Activated CD8-positive, alpha-beta memory T cell treated with anti-CD3 and anti-CD28 coated beads, Interleukin-2, amount 10 ng/mL, durations not matched to agents 7 days and 5 days (primary cell): ENCODE results near the gene CDH16. TPM values are rescaled to one million over a fixed set of nuclear protein-coding genes. Genes with fewer than 3 reads are reported as not detected.
"Not testable (repeated sequence)": the region's sequence is repeated elsewhere in the genome, so short reads cannot be mapped to it uniquely, and the experiment has no call there.

Experiments
- ATAC-seq: fragments of 150-1000 bp; cut with Tn5 transposase; one replicate; pipeline ENCODE4 v1.10.0; 2021; ENCODE audit warnings: moderate library complexity
- CTCF ChIA-PET: fragments of 350-600 bp; sonication (Branson Sonifier 250); formaldehyde crosslinking; loops from one replicate; lab custom pipeline; 2021; ENCODE audit warnings: antibody characterized with exemption; lab: Charles Lee
- DNase-seq: peaks from one replicate; pipeline ENCODE4 v3.0.0-alpha.2; 2020
- H3K27ac Mint-ChIP-seq: one replicate; pipeline ENCODE4 v1.8.0; 2021; ENCODE audit warnings: mild to moderate bottlenecking, mixed read lengths
- H3K27me3 Mint-ChIP-seq: one replicate; pipeline ENCODE4 v1.8.0; 2021; ENCODE audit warnings: mixed read lengths
- H3K36me3 Mint-ChIP-seq: one replicate; pipeline ENCODE4 v1.8.0; 2021; ENCODE audit warnings: mild to moderate bottlenecking, mixed read lengths
- H3K4me1 Mint-ChIP-seq: one replicate; pipeline ENCODE4 v1.8.0; 2021; ENCODE audit warnings: mixed read lengths
- H3K4me3 Mint-ChIP-seq: one replicate; pipeline ENCODE4 v1.8.0; 2021; ENCODE audit warnings: mild to moderate bottlenecking, moderate library complexity, mixed read lengths
- H3K9me3 Mint-ChIP-seq: one replicate; pipeline ENCODE4 v1.8.0; 2022; ENCODE audit warnings: low read depth, mixed read lengths
- total RNA-seq, 2 experiments: library from RNA; stranded (reverse); gene quantifications; one replicate each; pipeline ENCODE4 v1.2.3, GENCODE V29; 2021

The CDH16 gene
- total RNA-seq, 2 experiments from 2014 or later = not detected

- Mint-ChIP-seq H3K36me3 (peaks cover 10% of the 10 kb centered on the region), H3K4me3 (no peak overlapping the region), H3K9me3 (no peaks in the 10 kb centered on the region), H3K4me1 (peaks cover 13% of the 10 kb centered on the region), H3K27ac (no peak overlapping the region), H3K27me3 (peaks cover 5% of the 10 kb centered on the region)
- CTCF ChIA-PET = interaction anchor here (0.9 to 2.2 kb wide), 4 partner anchors 11 to 220 kb away, joined by 3 to 6 read pairs (median 4); no protein-coding TSS in a partner anchor
- DNase-seq (no peak), ATAC-seq (no peak)
Observed at GRCh38 chr16:66943426-66944053, 24.9 kb upstream of the CDH16 start.

- ATAC-seq (no peak), DNase-seq (no peak)
- Mint-ChIP-seq H3K9me3 (no peaks in the 10 kb centered on the region), H3K4me1 (peaks cover 7% of the 10 kb centered on the region), H3K27me3 (no peaks in the 10 kb centered on the region), H3K27ac (no peak overlapping the region), H3K36me3 (peaks cover 10% of the 10 kb centered on the region), H3K4me3 (no peak overlapping the region)
- CTCF ChIA-PET = interaction anchor here (0.5 to 2.2 kb wide), 5 partner anchors 10 to 212 kb away, joined by 3 to 6 read pairs (median 4); no protein-coding TSS in a partner anchor
Observed at GRCh38 chr16:66942981-66943380, 24.3 kb upstream of the CDH16 start.

- Mint-ChIP-seq H3K36me3 (peaks cover 16% of the 10 kb centered on the region), H3K27ac (no peak overlapping the region), H3K4me1 (peaks cover 22% of the 10 kb centered on the region), H3K27me3 (no peaks in the 10 kb centered on the region), H3K4me3 (no peak overlapping the region), H3K9me3 (no peaks in the 10 kb centered on the region)
- CTCF ChIA-PET = interaction anchor here (1.4 kb wide), 1 partner anchor 215 kb away, joined by 4 read pairs; no protein-coding TSS in a partner anchor
- DNase-seq = no peak
- no peak for ATAC-seq
Observed at GRCh38 chr16:66940236-66940635, 21.6 kb upstream of the CDH16 start.

- Mint-ChIP-seq H3K27me3 (no peaks in the 10 kb centered on the region), H3K36me3 (peaks cover 16% of the 10 kb centered on the region), H3K9me3 (no peaks in the 10 kb centered on the region), H3K4me3 (no peak overlapping the region), H3K27ac (no peak overlapping the region), H3K4me1 (peaks cover 26% of the 10 kb centered on the region)
- DNase-seq (no peak), ATAC-seq (no peak)
- CTCF ChIA-PET = no interaction called here
Observed at GRCh38 chr16:66939366-66939765, 20.7 kb upstream of the CDH16 start.

GRCh38 chr16:66937725-66938337, 19.1 kb upstream of the CDH16 start:
- Mint-ChIP-seq H3K27me3 (no peaks in the 10 kb centered on the region), H3K9me3 (no peaks in the 10 kb centered on the region), H3K27ac (no peak overlapping the region), H3K4me3 (no peak overlapping the region), H3K4me1 (peaks cover 41% of the 10 kb centered on the region), H3K36me3 (peaks cover 13% of the 10 kb centered on the region)
- CTCF ChIA-PET = interaction anchor here (1.0 to 1.5 kb wide), 2 partner anchors 19 to 510 kb away, joined by 3 to 4 read pairs; no protein-coding TSS in a partner anchor
- ATAC-seq = no peak
- DNase-seq = no peak

- Mint-ChIP-seq H3K36me3 (peaks cover 14% of the 10 kb centered on the region), H3K4me1 (peaks cover 47% of the 10 kb centered on the region), H3K9me3 (no peaks in the 10 kb centered on the region), H3K27me3 (no peaks in the 10 kb centered on the region), H3K27ac (peak overlapping the region; percentile 33), H3K4me3 (no peak overlapping the region)
- no peak for DNase-seq
- CTCF ChIA-PET = interaction anchor here (0.7 to 1.6 kb wide), 5 partner anchors 10 to 511 kb away, joined by 3 to 5 read pairs (median 3); no protein-coding TSS in a partner anchor
- no peak for ATAC-seq
Observed at GRCh38 chr16:66936889-66937554, 18.3 kb upstream of the CDH16 start.

GRCh38 chr16:66936462-66936861, 17.8 kb upstream of the CDH16 start:
- H3K36me3 Mint-ChIP-seq = peaks cover 14% of the 10 kb centered on the region
- DNase-seq (no peak), ATAC-seq (no peak)
- CTCF ChIA-PET = interaction anchor here (0.7 to 1.6 kb wide), 5 partner anchors 11 to 512 kb away, joined by 3 to 5 read pairs (median 3); no protein-coding TSS in a partner anchor
- H3K4me3 Mint-ChIP-seq = peak overlapping the region; percentile 91
- H3K9me3 Mint-ChIP-seq = no peaks in the 10 kb centered on the region
- peak overlapping the region; percentile 33 for H3K27ac Mint-ChIP-seq
- no peaks in the 10 kb centered on the region for H3K27me3 Mint-ChIP-seq
- peaks cover 51% of the 10 kb centered on the region for H3K4me1 Mint-ChIP-seq

- ATAC-seq (no peak), DNase-seq (no peak)
- H3K4me3 Mint-ChIP-seq = peak within 1 kb of the TSS; percentile 91
- peaks cover 14% of the 10 kb centered on the region for H3K36me3 Mint-ChIP-seq
- H3K27ac Mint-ChIP-seq = peak within 1 kb of the TSS; percentile 95
- H3K4me1 Mint-ChIP-seq = peaks cover 51% of the 10 kb centered on the region
- H3K27me3 Mint-ChIP-seq = no peaks in the 10 kb centered on the region
- no peaks in the 10 kb centered on the region for H3K9me3 Mint-ChIP-seq
- CTCF ChIA-PET = interaction anchor here (1.1 to 1.6 kb wide), 3 partner anchors 12 to 62 kb away, joined by 3 to 5 read pairs (median 5); no protein-coding TSS in a partner anchor
Observed at GRCh38 chr16:66935314-66936011, 16.8 kb upstream of the CDH16 start, which contains the start of gene CES2. Gene CES2 (plus strand): TSS chr16:66935516. CDS start chr16:66935636, 120 bp downstream.

- CTCF ChIA-PET = interaction anchor here (1.0 to 2.3 kb wide), 5 partner anchors 13 to 83 kb away, joined by 3 to 14 read pairs (median 5); partner anchors contain the start of gene PDP2
- Mint-ChIP-seq H3K4me3 (peak overlapping the region; percentile 91), H3K4me1 (peaks cover 51% of the 10 kb centered on the region), H3K27ac (peak overlapping the region; percentile 95), H3K36me3 (peaks cover 14% of the 10 kb centered on the region)
- not testable (repeated sequence) for H3K9me3 Mint-ChIP-seq, ATAC-seq, DNase-seq, H3K27me3 Mint-ChIP-seq
Observed at GRCh38 chr16:66934839-66935313, 16.2 kb upstream of the CDH16 start.

GRCh38 chr16:66934138-66934838, 15.6 kb upstream of the CDH16 start, which contains the start of gene CIAO2B:
Gene CIAO2B (minus strand): TSS chr16:66934402. CDS start chr16:66934364, 38 bp downstream.
- peak within 1 kb of the TSS; percentile 95 for H3K27ac Mint-ChIP-seq
- DNase-seq (peak; percentile 91), ATAC-seq (peak; percentile 88)
- CTCF ChIA-PET = interaction anchor here (0.7 to 2.3 kb wide), 6 partner anchors 13 to 84 kb away, joined by 3 to 14 read pairs (median 4); partner anchors contain the start of gene PDP2
- H3K4me1 Mint-ChIP-seq = peaks cover 51% of the 10 kb centered on the region
- H3K27me3 Mint-ChIP-seq = no peaks in the 10 kb centered on the region
- no peaks in the 10 kb centered on the region for H3K9me3 Mint-ChIP-seq
- peaks cover 14% of the 10 kb centered on the region for H3K36me3 Mint-ChIP-seq
- H3K4me3 Mint-ChIP-seq = peak within 1 kb of the TSS; percentile 91

GRCh38 chr16:66933776-66934137, 15.1 kb upstream of the CDH16 start:
- no peak for DNase-seq
- ATAC-seq = peak; percentile 43
- Mint-ChIP-seq H3K4me1 (peaks cover 51% of the 10 kb centered on the region), H3K27me3 (no peaks in the 10 kb centered on the region), H3K27ac (peak overlapping the region; percentile 95), H3K4me3 (peak overlapping the region; percentile 91), H3K9me3 (no peaks in the 10 kb centered on the region), H3K36me3 (peaks cover 14% of the 10 kb centered on the region)
- CTCF ChIA-PET = interaction anchor here (0.7 to 2.3 kb wide), 10 partner anchors 14 to 221 kb away, joined by 3 to 14 read pairs (median 3); partner anchors contain the start of gene PDP2

- H3K4me1 Mint-ChIP-seq = peaks cover 55% of the 10 kb centered on the region
- DNase-seq (no peak), ATAC-seq (no peak)
- H3K27ac Mint-ChIP-seq = no peak overlapping the region
- H3K4me3 Mint-ChIP-seq = no peak overlapping the region
- no peaks in the 10 kb centered on the region for H3K27me3 Mint-ChIP-seq
- CTCF ChIA-PET = interaction anchor here (1.2 kb wide), 1 partner anchor 52 kb away, joined by 3 read pairs; the partner anchor contains the start of gene PDP2
- no peaks in the 10 kb centered on the region for H3K9me3 Mint-ChIP-seq
- peaks cover 8% of the 10 kb centered on the region for H3K36me3 Mint-ChIP-seq
Observed at GRCh38 chr16:66932076-66932475, 13.4 kb upstream of the CDH16 start.
